Endothelial cell of umbilical vein (primary cell): ENCODE results near the gene KLHL35. TPM values are rescaled to one million over a fixed set of nuclear protein-coding genes. Genes with fewer than 3 reads are reported as not detected.

Source experiments
- BruUV-seq: library from RNA; stranded (reverse); fragments of 400-500 nt; replicated peaks from 2 replicates; lab custom pipeline; 2021; lab: Mats Ljungman, UMichigan
- CTCF ChIA-PET: fragments of 300-600, 350-600 bp; sonication (Branson Sonifier 250); formaldehyde crosslinking; loops from one replicate; lab custom pipeline; 2021; ENCODE audit warnings: antibody characterized with exemption, inconsistent platforms; lab: Charles Lee
- POLR2A ChIA-PET: fragments of 300-600, 350-600 bp; sonication (Branson Sonifier 250); formaldehyde crosslinking; loops from one replicate; lab custom pipeline; 2021; ENCODE audit warnings: antibody characterized with exemption, inconsistent platforms; lab: Charles Lee
- DNase-seq: peaks from one replicate; pipeline ENCODE4 v3.0.0-alpha.2; 2011; ENCODE audit warnings: low read depth, low spot score
- FAIRE-seq: peaks from 2 replicates; lab custom pipeline; 2011; peaks lifted over from hg19 to GRCh38; lab: Jason Lieb, UNC
- H2AFZ ChIP-seq: 2 replicates; pipeline ENCODE4 v1.6.0; 2012; ENCODE audit warnings: low read depth, low read length, control low read depth, inconsistent platforms
- H3K27ac ChIP-seq: 2 replicates; pipeline ENCODE4 v1.5.1; 2011; ENCODE audit warnings: low read depth, mild to moderate bottlenecking, control low read depth, low read length, moderate library complexity; ENCODE audit not compliant: insufficient read depth
- H3K27me3 ChIP-seq, 2 experiments: 2 replicates each; pipeline versions ENCODE4 v1.6.0 to v1.6.1; 2011; ENCODE audit warnings: low read length in 2 of 2, mixed read lengths in 1 of 2; ENCODE audit not compliant: control insufficient read depth in 2 of 2, insufficient read depth in 2 of 2
- H3K36me3 ChIP-seq, 2 experiments: 2 replicates in 1 of 2; 3 replicates in 1 of 2; pipeline ENCODE4 v1.5.1; 2011; ENCODE audit warnings: low read length in 2 of 2, mild to moderate bottlenecking in 1 of 2, moderate library complexity in 1 of 2; ENCODE audit not compliant: control insufficient read depth in 2 of 2, insufficient read depth in 2 of 2; ENCODE audit errors: extremely low read depth in 1 of 2
- H3K4me1 ChIP-seq: 3 replicates; pipeline ENCODE4 v1.5.1; 2011; ENCODE audit warnings: mild to moderate bottlenecking, low read length; ENCODE audit not compliant: control insufficient read depth, insufficient read depth; ENCODE audit errors: extremely low read depth
- H3K4me2 ChIP-seq: 2 replicates; pipeline ENCODE4 v1.6.1; 2011; ENCODE audit warnings: low read length, control low read depth, mixed read lengths; ENCODE audit not compliant: insufficient read depth
- H3K4me3 ChIP-seq, 3 experiments: fragments of 200-600 bp in 1 of 3; sonication (generic), shearing (Covaris generic) in 1 of 3; replicated peaks in 1 of 3; 2 replicates each; pipeline ENCODE4 v1.5.1; 2011 to 2016; ENCODE audit warnings: control low read depth in 3 of 3, low read length in 3 of 3, mild to moderate bottlenecking in 2 of 3, inconsistent platforms in 1 of 3, low read depth in 1 of 3, moderate library complexity in 1 of 3; ENCODE audit not compliant: insufficient read depth in 1 of 3
- H3K79me2 ChIP-seq: 2 replicates; pipeline ENCODE4 v1.6.0; 2012; ENCODE audit warnings: low read length, inconsistent platforms; ENCODE audit not compliant: control insufficient read depth, insufficient read depth
- H3K9ac ChIP-seq: replicated peaks from 2 replicates; pipeline ENCODE3; 2011; ENCODE audit warnings: low read length, control low read depth; ENCODE audit not compliant: insufficient read depth; ENCODE audit errors: extremely low read depth
- H3K9me1 ChIP-seq: replicated peaks from 3 replicates; pipeline ENCODE4 v1.6.0; 2011; ENCODE audit warnings: mild to moderate bottlenecking, low read length; ENCODE audit not compliant: control insufficient read depth, insufficient read depth; ENCODE audit errors: extremely low read depth
- H3K9me3 ChIP-seq: replicated peaks from 2 replicates; pipeline ENCODE4 v1.5.1; 2012; ENCODE audit warnings: low read length, inconsistent platforms; ENCODE audit not compliant: control insufficient read depth, insufficient read depth
- H4K20me1 ChIP-seq: replicated peaks from 2 replicates; pipeline ENCODE3; 2011; ENCODE audit warnings: mild to moderate bottlenecking, low read length; ENCODE audit not compliant: control insufficient read depth, insufficient read depth; ENCODE audit errors: extremely low read depth
- EZH2 ChIP-seq: IDR thresholded peaks from 2 replicates; pipeline ENCODE4 v1.6.1; 2012; ENCODE audit warnings: borderline replicate concordance, low read depth, mild to moderate bottlenecking, moderate library complexity, low read length, inconsistent platforms; ENCODE audit not compliant: severe bottlenecking
- FOS ChIP-seq: IDR thresholded peaks from 2 replicates; pipeline ENCODE4 v1.6.1; 2011; ENCODE audit warnings: mild to moderate bottlenecking, low read length, moderate library complexity, borderline replicate concordance; ENCODE audit not compliant: insufficient read depth
- GATA2 ChIP-seq: IDR thresholded peaks from 2 replicates; pipeline ENCODE4 v1.7.0; 2011; ENCODE audit warnings: low read depth, mild to moderate bottlenecking, moderate library complexity, mixed read lengths, low read length; ENCODE audit not compliant: insufficient read length, insufficient read depth
- JUN ChIP-seq: IDR thresholded peaks from 2 replicates; pipeline ENCODE4 v1.6.1; 2011; ENCODE audit warnings: borderline replicate concordance, low read depth; ENCODE audit not compliant: insufficient read length, insufficient read depth
- MAX ChIP-seq: IDR thresholded peaks from 2 replicates; pipeline ENCODE4 v1.6.1; 2011; ENCODE audit not compliant: insufficient read depth, insufficient read length
- MYC ChIP-seq: IDR thresholded peaks from one replicate; pipeline ENCODE4 v1.6.1; 2011; ENCODE audit warnings: mild to moderate bottlenecking, low read depth, low read length
- POLR2A ChIP-seq: IDR thresholded peaks from 2 replicates; pipeline ENCODE4 v1.6.1; 2012; ENCODE audit warnings: low read depth, mild to moderate bottlenecking, control low read depth, low read length
- POLR2AphosphoS5 ChIP-seq: IDR thresholded peaks from 2 replicates; pipeline ENCODE4 v1.6.1; 2012; ENCODE audit warnings: low read depth, mild to moderate bottlenecking, control low read depth, low read length, moderate library complexity; ENCODE audit not compliant: insufficient read depth
- dilution Hi-C: fragments of 300-500 bp; cut with MboI; formaldehyde crosslinking; loops from one replicate; pipeline ENCODE4 v1.15.0; 2019; ENCODE audit warnings: low sequenced_read_pairs; ENCODE audit not compliant: extremely low pct_ligation_motif_present
- intact Hi-C: fragments of 100-400 bp; cut with micrococcal nuclease; formaldehyde crosslinking; loops from one replicate; pipeline ENCODE4 v1.10.0; 2022
- polyA plus RNA-seq, 4 experiments: library from polyadenylated mRNA; depleted of rRNA in 3 of 4; stranded (reverse) in 3 of 4; unstranded in 1 of 4; fragments of >200 nt; gene quantifications; 2 replicates each; pipeline versions ENCODE4 v1.2.1 to v1.2.3, GENCODE V29; 2011 to 2012; ENCODE audit warnings: missing spikeins in 1 of 4
- total RNA-seq: library from RNA; stranded (reverse); gene quantifications from 2 replicates; pipeline ENCODE4 v1.2.3, GENCODE V29; 2021
- TF ChIP-seq, protein P1 (sequence below), 2 donors: IDR thresholded peaks; 1 replicate in 1 of 2; 2 replicates in 1 of 2; pipeline ENCODE4 v1.5.1; 2011; ENCODE audit warnings: low read length in 2 of 2, mild to moderate bottlenecking in 2 of 2, moderate library complexity in 2 of 2, control low read depth in 1 of 2, inconsistent platforms in 1 of 2, low read depth in 1 of 2; ENCODE audit not compliant: insufficient read depth in 1 of 2; ENCODE audit errors: extremely low read depth in 1 of 2

The KLHL35 gene
- total and polyA plus RNA-seq, 2 donors (not counting 3 experiments of a cell fraction or from before 2014, with no cell fraction given), result 0.97 to 2.3 TPM

GRCh38 chr11:75461151-75461550, 28.1 kb upstream of the KLHL35 start:
- H3K79me2 ChIP-seq, result no peaks in the 10 kb centered on the region
- BruUV-seq, result no TSS peak
- no peak overlapping the region for H3K9ac ChIP-seq
- no peak overlapping the region for H2AFZ ChIP-seq
- H3K4me2 ChIP-seq, result no peak overlapping the region
- H3K27ac ChIP-seq, result no peak overlapping the region
- peaks cover 0 to 8% of the 10 kb centered on the region in 2 experiments for H3K36me3 ChIP-seq
- TF ChIP-seq POLR2AphosphoS5 (no peak), MAX (no peak), POLR2A (no peak), MYC (no peak), JUN (no peak), GATA2 (no peak), FOS (no peak), EZH2 (no peak)
- TF ChIP-seq, protein P1, sequence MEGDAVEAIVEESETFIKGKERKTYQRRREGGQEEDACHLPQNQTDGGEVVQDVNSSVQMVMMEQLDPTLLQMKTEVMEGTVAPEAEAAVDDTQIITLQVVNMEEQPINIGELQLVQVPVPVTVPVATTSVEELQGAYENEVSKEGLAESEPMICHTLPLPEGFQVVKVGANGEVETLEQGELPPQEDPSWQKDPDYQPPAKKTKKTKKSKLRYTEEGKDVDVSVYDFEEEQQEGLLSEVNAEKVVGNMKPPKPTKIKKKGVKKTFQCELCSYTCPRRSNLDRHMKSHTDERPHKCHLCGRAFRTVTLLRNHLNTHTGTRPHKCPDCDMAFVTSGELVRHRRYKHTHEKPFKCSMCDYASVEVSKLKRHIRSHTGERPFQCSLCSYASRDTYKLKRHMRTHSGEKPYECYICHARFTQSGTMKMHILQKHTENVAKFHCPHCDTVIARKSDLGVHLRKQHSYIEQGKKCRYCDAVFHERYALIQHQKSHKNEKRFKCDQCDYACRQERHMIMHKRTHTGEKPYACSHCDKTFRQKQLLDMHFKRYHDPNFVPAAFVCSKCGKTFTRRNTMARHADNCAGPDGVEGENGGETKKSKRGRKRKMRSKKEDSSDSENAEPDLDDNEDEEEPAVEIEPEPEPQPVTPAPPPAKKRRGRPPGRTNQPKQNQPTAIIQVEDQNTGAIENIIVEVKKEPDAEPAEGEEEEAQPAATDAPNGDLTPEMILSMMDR (IDR thresholded peaks at IDR 0.05; ENCODE audit: extremely low read depth in 1 of 2, insufficient read depth in 1 of 2, low read depth in 1 of 2, low read length in 2 of 2), result no peak
- H3K27me3 ChIP-seq, result no peaks in the 10 kb centered on the region
- H3K4me3 ChIP-seq, result no peak overlapping the region
- ChIA-PET POLR2A (no interaction called here), CTCF (interaction anchor here (1.1 to 1.3 kb wide), 2 partner anchors 10 to 67 kb away, joined by 4 to 7 read pairs; no protein-coding TSS in a partner anchor)
- H3K4me1 ChIP-seq, result peaks cover 43% of the 10 kb centered on the region
- no peaks in the 10 kb centered on the region for H3K9me1 ChIP-seq
- DNase-seq, result no peak
- H3K9me3 ChIP-seq, result no peaks in the 10 kb centered on the region
- intact Hi-C loops (no loop called here), dilution Hi-C loops (no loop called here)
- H4K20me1 ChIP-seq, result no peaks in the 10 kb centered on the region
- no peak for FAIRE-seq
